PC-9 (cell line): ENCODE data around the gene TNFRSF25. TPM values are rescaled to one million over a fixed set of nuclear protein-coding genes. Genes with fewer than 3 reads are reported as not detected.
"Not testable (repeated sequence)": the region's sequence is repeated elsewhere in the genome, so short reads cannot be mapped to it uniquely, and the experiment has no call there.

Source experiments
- BruUV-seq: library from RNA; stranded (reverse); fragments of 400-500 nt; replicated peaks from 2 replicates; lab custom pipeline; 2021; lab: Mats Ljungman, UMichigan
- CTCF ChIA-PET: fragments of 300-600 bp; sonication (Branson Sonifier 250); formaldehyde crosslinking; loops from one replicate; lab custom pipeline; 2022; ENCODE audit warnings: antibody characterized with exemption; lab: Charles Lee
- POLR2A ChIA-PET: fragments of 300-600 bp; sonication (Branson Sonifier 250); formaldehyde crosslinking; loops from one replicate; lab custom pipeline; 2022; ENCODE audit warnings: antibody characterized with exemption; ENCODE audit not compliant: unreplicated experiment; lab: Charles Lee
- DNase-seq, 2 experiments: peaks; one replicate each; pipeline versions ENCODE4 v3.0.0 to v3.0.0-alpha.2; 2015 to 2022; ENCODE audit warnings: mixed read lengths in 1 of 2
- H2AFZ ChIP-seq: fragments of 200-600 bp; sonication (generic); 2 replicates; pipeline ENCODE4 v1.8.1; 2017; ENCODE audit warnings: antibody characterized with exemption
- H3F3A ChIP-seq: fragments of 200-600 bp; sonication (generic); 2 replicates; pipeline ENCODE4 v1.8.1; 2017; ENCODE audit warnings: antibody characterized with exemption, mild to moderate bottlenecking, low read depth; ENCODE audit not compliant: insufficient read depth
- H3K27ac ChIP-seq: fragments of 200-600 bp; sonication (generic); 2 replicates; pipeline ENCODE4 v1.6.1; 2016; ENCODE audit warnings: mixed run types
- H3K27me3 ChIP-seq: fragments of 200-600 bp; sonication (generic); 2 replicates; pipeline ENCODE4 v1.6.1; 2016; ENCODE audit warnings: low read depth, mixed run types; ENCODE audit not compliant: insufficient read depth
- H3K36me3 ChIP-seq: fragments of 200-600 bp; sonication (generic); 2 replicates; pipeline ENCODE4 v1.6.1; 2016; ENCODE audit warnings: low read depth, mixed run types
- H3K4me1 ChIP-seq: fragments of 200-600 bp; sonication (generic); replicated peaks from 2 replicates; pipeline ENCODE4 v1.6.1; 2016; ENCODE audit warnings: mixed run types; ENCODE audit not compliant: insufficient read depth
- H3K4me2 ChIP-seq: fragments of 200-600 bp; sonication (generic); 2 replicates; pipeline ENCODE4 v1.6.1; 2017; ENCODE audit warnings: mixed run types
- H3K4me3 ChIP-seq: fragments of 200-600 bp; sonication (generic); 2 replicates; pipeline ENCODE4 v1.6.1; 2016; ENCODE audit warnings: mixed run types
- H3K79me2 ChIP-seq: fragments of 200-600 bp; sonication (generic); 2 replicates; pipeline ENCODE4 v1.6.1; 2017; ENCODE audit warnings: low read depth, mixed run types
- H3K9me2 ChIP-seq: fragments of 200-600 bp; sonication (generic); 2 replicates; pipeline ENCODE4 v1.8.1; 2017; ENCODE audit warnings: mild to moderate bottlenecking; ENCODE audit not compliant: insufficient read depth
- H3K9me3 ChIP-seq: fragments of 200-600 bp; sonication (generic); 2 replicates; pipeline ENCODE4 v1.8.1; 2016; ENCODE audit warnings: low read depth; ENCODE audit not compliant: insufficient read depth
- H4K20me1 ChIP-seq: fragments of 200-600 bp; sonication (generic); 2 replicates; pipeline ENCODE4 v1.8.1; 2017; ENCODE audit not compliant: insufficient read depth
- CTCF ChIP-seq: fragments of 200-600 bp; sonication (generic); conservative IDR thresholded peaks from 2 replicates; pipeline ENCODE4 v1.6.1; 2017; ENCODE audit warnings: mixed run types, antibody characterized with exemption, mild to moderate bottlenecking, moderate library complexity
- EZH2 ChIP-seq: fragments of 200-600 bp; sonication (generic); IDR thresholded peaks from 2 replicates; pipeline ENCODE4 v1.8.0; 2017; ENCODE audit warnings: antibody characterized with exemption, low read depth
- intact Hi-C: fragments of 100-400 bp; cut with micrococcal nuclease; formaldehyde crosslinking; loops from one replicate; pipeline ENCODE4 v1.10.0; 2022; ENCODE audit not compliant: unreplicated experiment
- total RNA-seq: library from RNA; stranded (reverse); gene quantifications from 2 replicates; pipeline ENCODE4 v1.2.3, GENCODE V29; 2021

The TNFRSF25 gene
- total RNA-seq, 1 experiment from 2014 or later: 12.3 TPM

- ChIA-PET CTCF (no interaction called here), POLR2A (no interaction called here)
- no peaks in the 10 kb centered on the region for H3K36me3 ChIP-seq
- TF ChIP-seq EZH2 (no peak), CTCF (no peak)
- H3K4me3 ChIP-seq: no peak overlapping the region
- no peak overlapping the region for H3K4me2 ChIP-seq
- H3F3A ChIP-seq: no peaks in the 10 kb centered on the region
- H3K9me3 ChIP-seq: no peaks in the 10 kb centered on the region
- no peak for DNase-seq
- no peak overlapping the region for H3K27ac ChIP-seq
- no TSS peak for BruUV-seq
- no peaks in the 10 kb centered on the region for H3K4me1 ChIP-seq
- no peaks in the 10 kb centered on the region for H3K27me3 ChIP-seq
- H3K79me2 ChIP-seq: no peaks in the 10 kb centered on the region
- H4K20me1 ChIP-seq: no peaks in the 10 kb centered on the region
- intact Hi-C loops: no loop called here
- no peaks in the 10 kb centered on the region for H3K9me2 ChIP-seq
- H2AFZ ChIP-seq: no peak overlapping the region
Measured at GRCh38 chr1:6446665-6447015, 19.3 kb downstream of the TNFRSF25 start.

DNA sequence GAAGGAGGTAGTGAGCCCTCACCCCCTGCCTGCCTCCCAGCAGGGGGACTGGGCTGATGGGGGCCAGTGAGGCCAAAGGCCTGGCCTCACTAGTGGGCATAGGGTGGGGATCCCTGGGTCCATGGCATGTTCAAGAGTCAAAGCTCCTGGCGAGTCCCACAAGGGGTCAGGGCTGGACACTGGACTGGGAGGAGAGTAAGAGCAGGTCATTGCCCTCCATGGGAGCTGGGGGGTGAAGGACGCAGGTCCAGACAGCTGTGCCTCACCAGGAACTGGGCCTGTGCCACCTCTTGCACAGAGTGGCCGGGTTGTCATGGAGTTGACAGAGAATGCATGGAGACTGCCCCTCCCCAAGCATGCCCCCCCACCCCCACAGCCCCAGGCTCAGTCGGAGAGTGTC, 20.0 kb downstream of the TNFRSF25 start:
- H3K4me2 ChIP-seq, H3K4me1 ChIP-seq, H2AFZ ChIP-seq, H3K27ac ChIP-seq, DNase-seq, H3K9me2 ChIP-seq, H4K20me1 ChIP-seq, intact Hi-C loops, H3F3A ChIP-seq, POLR2A ChIA-PET, H3K9me3 ChIP-seq, H3K79me2 ChIP-seq, H3K36me3 ChIP-seq, BruUV-seq, H3K4me3 ChIP-seq, H3K27me3 ChIP-seq, CTCF ChIA-PET: not testable (repeated sequence)

DNA sequence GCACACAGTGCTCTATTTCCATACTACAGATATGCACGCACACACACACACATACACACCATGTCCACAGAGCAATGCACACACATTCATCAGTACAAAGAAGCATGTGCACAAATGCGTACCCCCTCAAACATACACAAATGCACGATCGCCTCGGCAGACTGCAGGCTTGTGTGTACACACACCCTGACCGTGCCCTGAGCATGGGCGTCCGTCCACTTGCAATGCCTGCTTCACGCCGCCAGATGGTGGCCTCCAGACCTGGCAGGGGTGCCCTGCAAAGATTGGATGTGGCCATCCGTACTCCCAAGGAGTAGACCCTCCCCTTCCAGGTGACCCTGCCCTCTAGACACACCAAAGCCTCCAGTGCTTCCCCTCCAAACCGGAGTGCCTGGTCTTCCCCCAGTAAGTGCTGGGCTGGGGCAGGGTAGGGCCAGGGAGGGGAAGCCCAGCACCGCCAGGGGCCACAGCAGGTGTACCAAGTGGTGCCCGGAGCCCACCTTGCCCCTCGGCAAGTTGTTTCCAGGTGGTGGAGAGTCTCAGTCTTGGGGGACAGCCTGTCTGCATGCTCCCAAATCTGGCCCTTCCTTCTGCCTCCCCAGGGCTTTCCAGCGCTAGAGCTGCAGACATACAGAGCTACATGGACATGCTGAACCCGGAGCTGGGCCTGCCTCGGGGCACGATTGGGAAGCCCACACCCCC, 20.8 kb downstream of the TNFRSF25 start:
- Histone ChIP-seq H3K4me2 (no peak overlapping the region), H4K20me1 (no peaks in the 10 kb centered on the region), H3K9me2 (no peaks in the 10 kb centered on the region), H3K4me1 (no peaks in the 10 kb centered on the region), H3K9me3 (no peaks in the 10 kb centered on the region), H3K36me3 (no peaks in the 10 kb centered on the region), H3K27ac (no peak overlapping the region), H3K79me2 (no peaks in the 10 kb centered on the region), H3K27me3 (no peaks in the 10 kb centered on the region), H3F3A (no peaks in the 10 kb centered on the region), H3K4me3 (no peak overlapping the region), H2AFZ (no peak overlapping the region)
- DNase-seq: no peak
- no TSS peak for BruUV-seq
- TF ChIP-seq EZH2: no peak
- peak; percentile 53; the same call in 1 of the 2 replicates for TF ChIP-seq CTCF
- intact Hi-C loops: no loop called here
- CTCF ChIA-PET: no interaction called here
- POLR2A ChIA-PET: no interaction called here

GRCh38 chr1:6444377-6444776, 21.6 kb downstream of the TNFRSF25 start:
- CTCF ChIA-PET: no interaction called here

More at GRCh38 chr1:6444377-6444776, 21.6 kb downstream of the TNFRSF25 start:
- no peaks in the 10 kb centered on the region for H4K20me1 ChIP-seq
- POLR2A ChIA-PET: no interaction called here
- H3K9me2 ChIP-seq: no peaks in the 10 kb centered on the region
- DNase-seq: no peak
- no peak overlapping the region for H3K4me3 ChIP-seq
- no peaks in the 10 kb centered on the region for H3K27me3 ChIP-seq
- no peak overlapping the region for H3K4me2 ChIP-seq
- H3K79me2 ChIP-seq: no peaks in the 10 kb centered on the region
- BruUV-seq: no TSS peak
- 0 out of 2 replicates have a peak, but pooled peaks cover under 1% of the 10 kb centered on the region for H3F3A ChIP-seq
- intact Hi-C loops: no loop called here
- H3K36me3 ChIP-seq: no peaks in the 10 kb centered on the region
- TF ChIP-seq EZH2 (no peak), CTCF (no peak)
- no peak overlapping the region for H2AFZ ChIP-seq
- H3K9me3 ChIP-seq: no peaks in the 10 kb centered on the region
- no peak overlapping the region for H3K27ac ChIP-seq
- no peaks in the 10 kb centered on the region for H3K4me1 ChIP-seq
